ENCODE measurements around the gene CDC42EP1. TPM values are rescaled to one million over a fixed set of nuclear protein-coding genes. Genes with fewer than 3 reads are reported as not detected.
"Not testable (repeated sequence)": the region's sequence is repeated elsewhere in the genome, so short reads cannot be mapped to it uniquely, and the experiment has no call there.

Gene CDC42EP1
- total RNA-seq, 1 donor from 2014 or later, result 5.8 TPM

GRCh38 chr22:37591823-37592404 is 31.6 kb downstream of the CDC42EP1 start:
- no peak for FAIRE-seq
- no peak for DNase-seq (ENCODE audit: low read depth)
- Histone ChIP-seq H3K27me3 (ENCODE audit: control insufficient read depth, insufficient read depth, low read length) (no peaks in the 10 kb centered on the region), H3K4me3 (ENCODE audit: low read depth, low read length) (no peak overlapping the region), H3K36me3 (ENCODE audit: control insufficient read depth, insufficient read depth, low read length) (no peaks in the 10 kb centered on the region)
- no peak for TF ChIP-seq CTCF (IDR thresholded peaks at IDR 0.05; ENCODE audit: insufficient read depth, low read length, severe bottlenecking)

DNA sequence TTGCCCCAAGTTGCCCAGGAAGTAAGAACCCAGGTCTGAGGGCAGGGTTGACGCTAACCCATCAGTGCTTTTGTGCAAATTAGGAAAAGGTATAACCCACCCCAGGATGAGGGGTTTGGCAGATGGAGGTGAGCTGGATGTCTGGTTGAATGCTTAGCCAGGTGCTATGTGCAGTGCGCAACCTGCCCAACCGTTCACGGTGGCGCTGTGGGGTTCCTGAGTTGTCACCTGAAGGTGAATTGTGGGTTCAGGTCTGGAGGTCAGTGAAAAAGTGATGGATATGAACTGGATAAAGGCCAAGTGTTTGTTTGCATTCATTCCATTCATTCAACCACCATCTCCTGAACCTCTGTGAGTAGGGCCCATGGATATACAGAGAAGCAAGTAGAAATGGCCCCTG is 34.0 kb downstream of the CDC42EP1 start:
- Histone ChIP-seq H3K27me3 (ENCODE audit: control insufficient read depth, insufficient read depth, low read length) (no peaks in the 10 kb centered on the region), H3K4me3 (ENCODE audit: low read depth, low read length) (no peak overlapping the region), H3K36me3 (ENCODE audit: control insufficient read depth, insufficient read depth, low read length) (no peaks in the 10 kb centered on the region)
- FAIRE-seq, result no peak
- no peak for TF ChIP-seq CTCF (IDR thresholded peaks at IDR 0.05; ENCODE audit: insufficient read depth, low read length, severe bottlenecking)
- DNase-seq (ENCODE audit: low read depth), result no peak

DNA sequence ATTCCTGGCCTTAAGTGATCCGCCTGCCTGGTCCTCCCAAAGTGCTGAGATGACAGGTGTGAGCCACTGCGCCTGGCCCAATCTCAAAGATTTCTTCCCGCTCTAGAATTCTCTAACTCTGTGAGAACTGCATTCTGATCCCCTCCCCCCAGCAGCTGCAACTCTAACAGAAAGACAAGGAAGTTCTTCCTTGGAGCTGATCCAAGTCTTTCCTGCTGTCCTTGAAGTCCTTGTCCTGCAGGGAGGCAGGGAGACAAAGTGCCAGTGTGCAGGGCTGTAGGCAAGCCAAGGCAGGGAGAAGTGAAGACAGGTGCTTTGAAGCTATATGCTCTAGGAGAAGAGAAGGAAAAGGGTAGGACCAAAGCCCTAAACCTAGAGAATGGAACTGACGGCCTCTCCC is 38.9 kb downstream of the CDC42EP1 start:
- H3K27me3 ChIP-seq (ENCODE audit: control insufficient read depth, insufficient read depth, low read length), result no peaks in the 10 kb centered on the region
- no peaks in the 10 kb centered on the region for H3K36me3 ChIP-seq (ENCODE audit: control insufficient read depth, insufficient read depth, low read length)
- FAIRE-seq, result no peak
- no peak for DNase-seq (ENCODE audit: low read depth)
- no peak overlapping the region for H3K4me3 ChIP-seq (ENCODE audit: low read depth, low read length)
- no peak for TF ChIP-seq CTCF (IDR thresholded peaks at IDR 0.05; ENCODE audit: insufficient read depth, low read length, severe bottlenecking)

- DNase-seq (ENCODE audit: low read depth) (no peak), FAIRE-seq (no peak)
- no peak for TF ChIP-seq CTCF (IDR thresholded peaks at IDR 0.05; ENCODE audit: insufficient read depth, low read length, severe bottlenecking)
- no peaks in the 10 kb centered on the region for H3K27me3 ChIP-seq (ENCODE audit: control insufficient read depth, insufficient read depth, low read length)
- H3K4me3 ChIP-seq (ENCODE audit: low read depth, low read length), result no peak overlapping the region
- H3K36me3 ChIP-seq (ENCODE audit: control insufficient read depth, insufficient read depth, low read length), result no peaks in the 10 kb centered on the region
These were observed 40.9 kb downstream of the CDC42EP1 start for GRCh38 chr22:37601203-37601539.

- peak; percentile 60 for FAIRE-seq
- Histone ChIP-seq H3K36me3 (ENCODE audit: control insufficient read depth, insufficient read depth, low read length) (no peaks in the 10 kb centered on the region), H3K27me3 (ENCODE audit: control insufficient read depth, insufficient read depth, low read length) (no peaks in the 10 kb centered on the region), H3K4me3 (ENCODE audit: low read depth, low read length) (no peak overlapping the region)
- TF ChIP-seq CTCF (IDR thresholded peaks at IDR 0.05; ENCODE audit: insufficient read depth, low read length, severe bottlenecking), result no peak
- DNase-seq (ENCODE audit: low read depth), result peak; percentile 92
These were observed 41.5 kb downstream of the CDC42EP1 start for GRCh38 chr22:37601540-37602442.

DNA sequence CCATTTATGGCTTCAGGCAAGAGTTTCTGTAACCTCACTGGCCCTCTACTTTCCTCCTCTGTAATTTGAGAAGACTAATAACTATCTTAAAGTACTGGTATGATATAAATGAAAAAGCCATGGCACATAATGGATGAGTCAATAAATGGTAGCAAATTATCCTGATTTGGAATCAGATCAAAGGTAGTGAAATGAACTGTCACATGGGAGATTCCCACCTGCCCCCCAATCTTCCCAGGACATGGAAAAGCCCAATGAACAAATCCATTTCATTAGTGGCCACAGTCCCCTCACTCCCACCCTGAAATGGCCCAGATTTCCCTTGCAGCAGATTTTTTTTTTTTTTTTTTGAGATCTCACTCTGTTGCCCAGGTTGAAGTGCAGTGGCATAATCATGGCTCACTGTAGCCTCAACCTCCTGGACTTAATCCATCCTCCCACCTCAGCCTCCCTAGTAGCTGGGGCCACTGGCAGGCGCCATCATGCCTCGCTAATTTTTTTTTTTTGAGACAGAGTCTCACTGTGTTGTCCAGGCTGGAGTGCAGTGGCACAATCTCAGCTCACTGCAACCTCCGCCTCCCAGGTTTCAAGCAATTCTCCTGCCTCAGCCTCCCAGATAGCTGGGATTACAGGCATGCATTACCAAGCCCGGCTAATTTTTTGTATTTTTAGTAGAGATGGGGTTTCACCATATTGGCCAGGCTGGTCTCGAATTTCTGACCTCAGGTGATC is 42.4 kb downstream of the CDC42EP1 start:
- not testable (repeated sequence) for H3K36me3 ChIP-seq (ENCODE audit: control insufficient read depth, insufficient read depth, low read length); FAIRE-seq; DNase-seq (ENCODE audit: low read depth); H3K4me3 ChIP-seq (ENCODE audit: low read depth, low read length); H3K27me3 ChIP-seq (ENCODE audit: control insufficient read depth, insufficient read depth, low read length)

Data from bronchial epithelial cell (primary cell).